OCI-LY1 (cell line): Measurements from ENCODE around the gene SUN2.

Source experiments
- H2AFZ ChIP-seq: fragments of 200-600 bp; sonication (generic), shearing (Covaris generic); 2 replicates; pipeline ENCODE4 v1.6.0; 2014; ENCODE audit warnings: antibody characterized with exemption, mild to moderate bottlenecking, low read length
- H3F3A ChIP-seq: fragments of 200-600 bp; sonication (generic), shearing (Covaris generic); 2 replicates; pipeline ENCODE4 v1.6.0; 2014; ENCODE audit warnings: mild to moderate bottlenecking, antibody characterized with exemption, low read length, moderate library complexity; ENCODE audit not compliant: insufficient read depth
- H3K27ac ChIP-seq: fragments of 200-600 bp; sonication (generic); 2 replicates; pipeline ENCODE4 v1.5.1; 2014; ENCODE audit warnings: low read length, mixed run types, mild to moderate bottlenecking, low read depth; ENCODE audit not compliant: poor library complexity, severe bottlenecking
- H3K27me3 ChIP-seq: fragments of 200-600 bp; sonication (generic); 2 replicates; pipeline ENCODE4 v1.6.0; 2014; ENCODE audit warnings: antibody characterized with exemption, mild to moderate bottlenecking, low read length, moderate library complexity; ENCODE audit not compliant: insufficient read depth
- H3K36me3 ChIP-seq: fragments of 200-600 bp; sonication (generic); 2 replicates; pipeline ENCODE4 v1.6.1; 2014; ENCODE audit warnings: mild to moderate bottlenecking, antibody characterized with exemption, low read length, moderate library complexity, mixed read lengths; ENCODE audit not compliant: insufficient read depth
- H3K4me1 ChIP-seq: fragments of 200-600 bp; sonication (generic); 2 replicates; pipeline ENCODE4 v1.5.1; 2014; ENCODE audit warnings: mild to moderate bottlenecking, low read length, moderate library complexity; ENCODE audit not compliant: insufficient read depth, severe bottlenecking
- H3K4me2 ChIP-seq: fragments of 200-600 bp; sonication (generic), shearing (Covaris generic); 2 replicates; pipeline ENCODE4 v1.6.1; 2014; ENCODE audit warnings: low read length
- H3K4me3 ChIP-seq: fragments of 200-600 bp; sonication (generic); 2 replicates; pipeline ENCODE4 v1.5.1; 2014; ENCODE audit warnings: low read length, low read depth, mild to moderate bottlenecking, mixed read lengths; ENCODE audit not compliant: poor library complexity, severe bottlenecking
- H3K79me2 ChIP-seq: fragments of 200-600 bp; shearing (Covaris generic); 2 replicates; pipeline ENCODE4 v1.6.1; 2016; ENCODE audit warnings: mixed run types, low read length, mixed read lengths; ENCODE audit not compliant: insufficient read depth
- H3K9ac ChIP-seq: fragments of 200-600 bp; sonication (generic), shearing (Covaris generic); 2 replicates; pipeline ENCODE4 v1.6.1; 2014; ENCODE audit warnings: mild to moderate bottlenecking, low read length, mixed read lengths
- H3K9me2 ChIP-seq: fragments of 200-600 bp; sonication (generic), shearing (Covaris generic); 2 replicates; pipeline ENCODE4 v1.6.1; 2014; ENCODE audit warnings: low read depth, mild to moderate bottlenecking, low read length, mixed read lengths
- H3K9me3 ChIP-seq: fragments of 200-600 bp; shearing (Covaris generic); 2 replicates; pipeline ENCODE4 v1.6.1; 2014; ENCODE audit warnings: low read length, mixed read lengths
- H4K20me1 ChIP-seq: fragments of 200-600 bp; sonication (generic), shearing (Covaris generic); 2 replicates; pipeline ENCODE4 v1.6.0; 2016; ENCODE audit warnings: mild to moderate bottlenecking, low read length; ENCODE audit not compliant: insufficient read depth
- CTCF ChIP-seq: fragments of 200-600 bp; sonication (generic), shearing (Covaris generic); IDR thresholded peaks from 2 replicates; pipeline ENCODE4 v1.5.1; 2017; ENCODE audit warnings: mild to moderate bottlenecking, antibody characterized with exemption, low read length, moderate library complexity, mixed read lengths
- EZH2 ChIP-seq: fragments of 200-600 bp; sonication (generic), shearing (Covaris generic); IDR thresholded peaks from 2 replicates; pipeline ENCODE4 v1.8.0; 2017; ENCODE audit warnings: borderline replicate concordance, mixed run types, mild to moderate bottlenecking, antibody characterized with exemption, low read length, moderate library complexity, mixed read lengths

The SUN2 gene

GRCh38 chr22:38706101-38706900 is 49.5 kb downstream of the SUN2 start:
- Histone ChIP-seq H4K20me1 (0 out of 2 replicates have a peak, but pooled peaks cover 5% of the 10 kb centered on the region), H3K79me2 (peaks cover 46% of the 10 kb centered on the region), H2AFZ (no peak overlapping the region), H3F3A (no peaks in the 10 kb centered on the region), H3K9ac (peak overlapping the region; percentile 91), H3K4me1 (peaks cover 61% of the 10 kb centered on the region), H3K9me2 (no peaks in the 10 kb centered on the region), H3K36me3 (peaks cover 16% of the 10 kb centered on the region; the same call in 1 of the 2 replicates), H3K27me3 (no peaks in the 10 kb centered on the region), H3K4me3 (peak overlapping the region; percentile 98), H3K4me2 (peak overlapping the region; percentile 97), H3K27ac (peak overlapping the region; percentile 25), H3K9me3 (no peaks in the 10 kb centered on the region)
- no peak for TF ChIP-seq EZH2
- no peak for TF ChIP-seq CTCF

GRCh38 chr22:38705235-38706100 is 50.3 kb downstream of the SUN2 start, which contains the start of gene GTPBP1:
GTPBP1 (plus strand) TSS chr22:38705944; CDS start chr22:38705956, 12 bp downstream.
- Histone ChIP-seq H3K9ac (peak within 1 kb of the TSS; percentile 91), H3K27me3 (no peaks in the 10 kb centered on the region), H3K79me2 (peaks cover 38% of the 10 kb centered on the region), H3K36me3 (peaks cover 10% of the 10 kb centered on the region; the same call in 1 of the 2 replicates), H3K4me3 (peak within 1 kb of the TSS; percentile 98), H3K27ac (peak within 1 kb of the TSS; percentile 94), H4K20me1 (0 out of 2 replicates have a peak, but pooled peaks cover 4% of the 10 kb centered on the region), H3K9me2 (no peaks in the 10 kb centered on the region), H3K4me2 (peak within 1 kb of the TSS; percentile 97), H3K4me1 (peaks cover 61% of the 10 kb centered on the region), H3K9me3 (no peaks in the 10 kb centered on the region), H2AFZ (peak within 1 kb of the TSS; percentile 71; the same call in 1 of the 2 replicates), H3F3A (no peaks in the 10 kb centered on the region)
- no peak for TF ChIP-seq EZH2
- TF ChIP-seq CTCF = no peak

GRCh38 chr22:38704654-38705234 is 51.1 kb downstream of the SUN2 start:
- Histone ChIP-seq H3K4me2 (peak overlapping the region; percentile 95), H3K36me3 (peaks cover 3% of the 10 kb centered on the region; the same call in 1 of the 2 replicates), H3K9me3 (no peaks in the 10 kb centered on the region), H4K20me1 (0 out of 2 replicates have a peak, but pooled peaks cover 2% of the 10 kb centered on the region), H3K9me2 (no peaks in the 10 kb centered on the region), H3F3A (no peaks in the 10 kb centered on the region), H3K4me3 (peak overlapping the region; percentile 63), H3K27ac (peak overlapping the region; percentile 94), H3K27me3 (no peaks in the 10 kb centered on the region), H3K9ac (peak overlapping the region; percentile 86), H3K79me2 (peaks cover 30% of the 10 kb centered on the region), H3K4me1 (peaks cover 62% of the 10 kb centered on the region), H2AFZ (peak overlapping the region; percentile 71; the same call in 1 of the 2 replicates)
- TF ChIP-seq EZH2 (no peak), CTCF (no peak)
